Epithelial cell of esophagus (primary cell): ENCODE data around the gene FAM120A.
"Not testable (repeated sequence)": the region's sequence is repeated elsewhere in the genome, so short reads cannot be mapped to it uniquely, and the experiment has no call there.

Experiments used
- DNase-seq: peaks from one replicate; pipeline ENCODE4 v3.0.0; 2010; ENCODE audit warnings: low read depth
- H3K4me3 ChIP-seq: 2 replicates; pipeline ENCODE4 v1.5.1; 2011; ENCODE audit warnings: mild to moderate bottlenecking, low read length, control low read depth
- CTCF ChIP-seq: IDR thresholded peaks from 2 replicates; pipeline ENCODE4 v1.5.1; 2011; ENCODE audit warnings: low read depth, mild to moderate bottlenecking, low read length, control low read depth, inconsistent platforms; ENCODE audit not compliant: insufficient read depth; ENCODE audit errors: missing control alignments

Gene FAM120A

GRCh38 chr9:93435386-93435785, 16.1 kb upstream of the FAM120A start:
- no peak for TF ChIP-seq CTCF
- no peak overlapping the region for H3K4me3 ChIP-seq
- DNase-seq: no peak

- DNase-seq: peak; percentile 41
- H3K4me3 ChIP-seq: no peak overlapping the region
- no peak for TF ChIP-seq CTCF
Observed at GRCh38 chr9:93436218-93436617, 15.3 kb upstream of the FAM120A start.

GRCh38 chr9:93436655-93437407, 14.7 kb upstream of the FAM120A start:
- TF ChIP-seq CTCF: no peak
- no peak overlapping the region for H3K4me3 ChIP-seq
- DNase-seq: no peak

- DNase-seq: no peak
- no peak overlapping the region for H3K4me3 ChIP-seq
- no peak for TF ChIP-seq CTCF
Observed at GRCh38 chr9:93437996-93438395, 13.5 kb upstream of the FAM120A start.

GRCh38 chr9:93439301-93439700, 12.2 kb upstream of the FAM120A start:
- H3K4me3 ChIP-seq, DNase-seq: not testable (repeated sequence)

GRCh38 chr9:93440896-93441580, 10.4 kb upstream of the FAM120A start:
- DNase-seq: peak; percentile 27
- no peak for TF ChIP-seq CTCF
- H3K4me3 ChIP-seq: no peak overlapping the region

GRCh38 chr9:93446073-93446472, 5.4 kb upstream of the FAM120A start:
- H3K4me3 ChIP-seq: no peak overlapping the region
- TF ChIP-seq CTCF: no peak
- no peak for DNase-seq
